Bronchial epithelial cell (primary cell): ENCODE results near the gene JAKMIP1. TPM values are rescaled to one million over a fixed set of nuclear protein-coding genes. Genes with fewer than 3 reads are reported as not detected.

Experiments used
- DNase-seq: peaks from one replicate; pipeline ENCODE4 v3.0.0-alpha.2; 2010; ENCODE audit warnings: low read depth
- FAIRE-seq: peaks from 2 replicates; lab custom pipeline; 2011; peaks lifted over from hg19 to GRCh38; lab: Jason Lieb, UNC
- H3K27me3 ChIP-seq: 2 replicates; pipeline ENCODE4 v1.5.1; 2011; ENCODE audit warnings: low read length; ENCODE audit not compliant: control insufficient read depth, insufficient read depth
- H3K36me3 ChIP-seq: 2 replicates; pipeline ENCODE4 v1.5.1; 2011; ENCODE audit warnings: low read length; ENCODE audit not compliant: control insufficient read depth, insufficient read depth
- H3K4me3 ChIP-seq: 2 replicates; pipeline ENCODE4 v1.5.1; 2011; ENCODE audit warnings: mild to moderate bottlenecking, low read depth, low read length, control low read depth
- total RNA-seq: library from RNA; depleted of rRNA; stranded (reverse); fragments of >200 nt; gene quantifications from 2 replicates; pipeline ENCODE4 v1.2.1, GENCODE V29; 2014
- TF ChIP-seq, protein P1 (sequence below): IDR thresholded peaks from 2 replicates; pipeline ENCODE4 v1.5.1; 2011; ENCODE audit warnings: mild to moderate bottlenecking, moderate library complexity, low read length, control low read depth, inconsistent platforms; ENCODE audit not compliant: insufficient read depth, severe bottlenecking

JAKMIP1 gene
- total RNA-seq, 1 donor from 2014 or later = not detected

GRCh38 chr4:6204098-6204497, 3.7 kb upstream of the JAKMIP1 start:
- DNase-seq (no peak), FAIRE-seq (no peak)
- Histone ChIP-seq H3K36me3 (no peaks in the 10 kb centered on the region), H3K27me3 (peaks cover 4% of the 10 kb centered on the region), H3K4me3 (no peak overlapping the region)
- TF ChIP-seq, protein P1, sequence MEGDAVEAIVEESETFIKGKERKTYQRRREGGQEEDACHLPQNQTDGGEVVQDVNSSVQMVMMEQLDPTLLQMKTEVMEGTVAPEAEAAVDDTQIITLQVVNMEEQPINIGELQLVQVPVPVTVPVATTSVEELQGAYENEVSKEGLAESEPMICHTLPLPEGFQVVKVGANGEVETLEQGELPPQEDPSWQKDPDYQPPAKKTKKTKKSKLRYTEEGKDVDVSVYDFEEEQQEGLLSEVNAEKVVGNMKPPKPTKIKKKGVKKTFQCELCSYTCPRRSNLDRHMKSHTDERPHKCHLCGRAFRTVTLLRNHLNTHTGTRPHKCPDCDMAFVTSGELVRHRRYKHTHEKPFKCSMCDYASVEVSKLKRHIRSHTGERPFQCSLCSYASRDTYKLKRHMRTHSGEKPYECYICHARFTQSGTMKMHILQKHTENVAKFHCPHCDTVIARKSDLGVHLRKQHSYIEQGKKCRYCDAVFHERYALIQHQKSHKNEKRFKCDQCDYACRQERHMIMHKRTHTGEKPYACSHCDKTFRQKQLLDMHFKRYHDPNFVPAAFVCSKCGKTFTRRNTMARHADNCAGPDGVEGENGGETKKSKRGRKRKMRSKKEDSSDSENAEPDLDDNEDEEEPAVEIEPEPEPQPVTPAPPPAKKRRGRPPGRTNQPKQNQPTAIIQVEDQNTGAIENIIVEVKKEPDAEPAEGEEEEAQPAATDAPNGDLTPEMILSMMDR = no peak

- TF ChIP-seq, protein P1 = no peak
- no peak for DNase-seq
- no peak for FAIRE-seq
- Histone ChIP-seq H3K36me3 (no peaks in the 10 kb centered on the region), H3K27me3 (peaks cover 7% of the 10 kb centered on the region), H3K4me3 (no peak overlapping the region)
Measured at GRCh38 chr4:6201580-6202091, 1.3 kb upstream of the JAKMIP1 start.

GRCh38 chr4:6200922-6201362, 593 bp upstream of the JAKMIP1 start:
- FAIRE-seq (no peak), DNase-seq (peak; percentile 2)
- H3K4me3 ChIP-seq = no peak overlapping the region
- TF ChIP-seq, protein P1 = no peak
- peaks cover 7% of the 10 kb centered on the region for H3K27me3 ChIP-seq
- H3K36me3 ChIP-seq = no peaks in the 10 kb centered on the region

GRCh38 chr4:6199422-6199921, 877 bp downstream of the JAKMIP1 start:
- DNase-seq = no peak
- no peak for FAIRE-seq
- H3K27me3 ChIP-seq = peaks cover 7% of the 10 kb centered on the region
- H3K4me3 ChIP-seq = no peak overlapping the region
- TF ChIP-seq, protein P1 = no peak
- no peaks in the 10 kb centered on the region for H3K36me3 ChIP-seq

- Histone ChIP-seq H3K4me3 (no peak overlapping the region), H3K27me3 (peaks cover 7% of the 10 kb centered on the region), H3K36me3 (no peaks in the 10 kb centered on the region)
- DNase-seq = no peak
- no peak for FAIRE-seq
- TF ChIP-seq, protein P1 = no peak
Measured at GRCh38 chr4:6198768-6199421, 1.5 kb downstream of the JAKMIP1 start.
